ENCODE data around the gene BPIFB3. TPM values are rescaled to one million over a fixed set of nuclear protein-coding genes. Genes with fewer than 3 reads are reported as not detected.

The BPIFB3 gene
- total RNA-seq, 1 donor: not detected

DNA sequence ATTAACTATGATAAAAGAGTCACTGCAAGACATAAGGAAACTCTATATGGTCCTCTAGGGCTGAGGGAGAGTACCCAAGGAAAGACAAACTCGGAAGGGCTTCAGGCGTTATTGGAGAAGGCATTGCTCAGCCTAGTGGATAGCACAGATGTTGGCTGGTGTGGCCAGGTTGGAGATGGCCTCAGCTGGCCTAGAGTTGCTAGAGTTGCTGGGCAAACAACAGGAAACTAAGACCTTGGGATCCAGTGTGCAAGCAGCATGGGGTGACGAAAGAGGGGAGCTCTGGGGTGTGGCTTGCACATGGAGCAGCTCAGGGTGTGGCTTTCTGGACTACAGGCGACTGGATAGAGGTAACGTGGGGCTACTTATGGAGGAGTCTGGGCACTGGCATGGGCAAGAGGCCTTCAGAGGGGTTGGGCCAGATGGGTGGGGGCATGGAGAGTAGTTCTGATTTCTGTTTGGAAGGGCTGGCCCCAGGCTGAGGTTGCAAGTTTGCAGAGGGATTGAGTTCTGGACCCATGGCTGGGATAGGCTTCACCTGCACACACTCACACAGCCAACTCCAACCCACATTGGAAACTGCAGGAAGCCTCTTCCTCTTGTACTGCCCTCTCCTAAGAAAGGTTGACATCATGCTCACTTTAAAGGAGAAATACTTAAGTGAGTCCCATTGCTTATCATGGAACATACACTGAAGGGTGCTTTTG, 27.5 kb upstream of the BPIFB3 start:
- no peak for DNase-seq (ENCODE audit: low read depth)
- no peak overlapping the region for H3K4me3 ChIP-seq (ENCODE audit: low read depth, low read length)
- TF ChIP-seq, protein P1, sequence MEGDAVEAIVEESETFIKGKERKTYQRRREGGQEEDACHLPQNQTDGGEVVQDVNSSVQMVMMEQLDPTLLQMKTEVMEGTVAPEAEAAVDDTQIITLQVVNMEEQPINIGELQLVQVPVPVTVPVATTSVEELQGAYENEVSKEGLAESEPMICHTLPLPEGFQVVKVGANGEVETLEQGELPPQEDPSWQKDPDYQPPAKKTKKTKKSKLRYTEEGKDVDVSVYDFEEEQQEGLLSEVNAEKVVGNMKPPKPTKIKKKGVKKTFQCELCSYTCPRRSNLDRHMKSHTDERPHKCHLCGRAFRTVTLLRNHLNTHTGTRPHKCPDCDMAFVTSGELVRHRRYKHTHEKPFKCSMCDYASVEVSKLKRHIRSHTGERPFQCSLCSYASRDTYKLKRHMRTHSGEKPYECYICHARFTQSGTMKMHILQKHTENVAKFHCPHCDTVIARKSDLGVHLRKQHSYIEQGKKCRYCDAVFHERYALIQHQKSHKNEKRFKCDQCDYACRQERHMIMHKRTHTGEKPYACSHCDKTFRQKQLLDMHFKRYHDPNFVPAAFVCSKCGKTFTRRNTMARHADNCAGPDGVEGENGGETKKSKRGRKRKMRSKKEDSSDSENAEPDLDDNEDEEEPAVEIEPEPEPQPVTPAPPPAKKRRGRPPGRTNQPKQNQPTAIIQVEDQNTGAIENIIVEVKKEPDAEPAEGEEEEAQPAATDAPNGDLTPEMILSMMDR (IDR thresholded peaks at IDR 0.05; ENCODE audit: insufficient read depth, low read length): no peak

DNA sequence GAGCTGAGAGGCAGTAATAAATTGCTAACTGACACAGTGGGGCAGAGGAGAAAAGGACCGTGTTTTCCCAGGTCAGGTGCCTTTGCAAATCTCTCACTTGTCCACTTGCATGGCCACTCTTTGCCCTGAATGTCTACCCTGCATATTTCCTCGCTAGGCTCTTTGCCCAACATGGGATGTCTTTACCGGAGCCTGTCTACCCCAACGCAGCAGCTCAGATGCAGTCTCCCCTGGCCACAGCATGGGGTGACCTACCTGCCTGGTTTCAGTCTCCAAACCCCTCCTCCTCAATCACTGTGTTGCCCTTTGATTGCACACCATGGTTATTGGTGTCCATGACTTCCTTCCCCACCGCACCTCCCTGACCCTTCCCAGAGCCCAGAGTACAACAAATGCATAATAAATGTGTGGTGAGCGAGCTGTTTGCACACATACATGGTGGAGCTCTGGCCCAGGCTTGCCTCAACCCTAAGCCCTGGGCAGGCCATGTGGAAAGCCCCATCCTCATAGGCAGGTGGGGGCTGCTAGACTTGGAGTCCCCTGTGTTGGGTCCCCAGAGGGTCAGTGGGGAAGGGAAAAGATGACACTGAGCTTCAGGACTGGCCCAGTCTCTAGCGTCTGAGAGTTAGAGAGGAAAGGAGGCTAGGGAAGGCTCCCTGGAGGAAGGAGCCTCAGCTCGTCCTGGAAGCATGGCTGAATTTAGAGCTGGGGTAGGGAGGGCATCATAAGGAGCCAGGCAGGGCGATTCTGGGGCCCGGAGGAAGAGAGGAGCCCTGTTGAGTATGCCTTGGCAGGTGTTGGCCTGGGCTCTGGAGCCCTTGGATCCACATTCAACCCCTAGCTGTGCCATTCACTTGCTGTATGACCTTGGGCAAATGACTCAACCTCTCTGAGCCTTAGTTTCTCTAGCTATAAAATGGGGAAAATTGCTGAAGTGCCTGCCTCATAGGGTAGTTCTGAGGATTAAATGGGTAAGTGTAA, 26.6 kb upstream of the BPIFB3 start:
- TF ChIP-seq, protein P1 (IDR thresholded peaks at IDR 0.05; ENCODE audit: insufficient read depth, low read length): no peak
- DNase-seq (ENCODE audit: low read depth): no peak
- H3K4me3 ChIP-seq (ENCODE audit: low read depth, low read length): no peak overlapping the region

DNA sequence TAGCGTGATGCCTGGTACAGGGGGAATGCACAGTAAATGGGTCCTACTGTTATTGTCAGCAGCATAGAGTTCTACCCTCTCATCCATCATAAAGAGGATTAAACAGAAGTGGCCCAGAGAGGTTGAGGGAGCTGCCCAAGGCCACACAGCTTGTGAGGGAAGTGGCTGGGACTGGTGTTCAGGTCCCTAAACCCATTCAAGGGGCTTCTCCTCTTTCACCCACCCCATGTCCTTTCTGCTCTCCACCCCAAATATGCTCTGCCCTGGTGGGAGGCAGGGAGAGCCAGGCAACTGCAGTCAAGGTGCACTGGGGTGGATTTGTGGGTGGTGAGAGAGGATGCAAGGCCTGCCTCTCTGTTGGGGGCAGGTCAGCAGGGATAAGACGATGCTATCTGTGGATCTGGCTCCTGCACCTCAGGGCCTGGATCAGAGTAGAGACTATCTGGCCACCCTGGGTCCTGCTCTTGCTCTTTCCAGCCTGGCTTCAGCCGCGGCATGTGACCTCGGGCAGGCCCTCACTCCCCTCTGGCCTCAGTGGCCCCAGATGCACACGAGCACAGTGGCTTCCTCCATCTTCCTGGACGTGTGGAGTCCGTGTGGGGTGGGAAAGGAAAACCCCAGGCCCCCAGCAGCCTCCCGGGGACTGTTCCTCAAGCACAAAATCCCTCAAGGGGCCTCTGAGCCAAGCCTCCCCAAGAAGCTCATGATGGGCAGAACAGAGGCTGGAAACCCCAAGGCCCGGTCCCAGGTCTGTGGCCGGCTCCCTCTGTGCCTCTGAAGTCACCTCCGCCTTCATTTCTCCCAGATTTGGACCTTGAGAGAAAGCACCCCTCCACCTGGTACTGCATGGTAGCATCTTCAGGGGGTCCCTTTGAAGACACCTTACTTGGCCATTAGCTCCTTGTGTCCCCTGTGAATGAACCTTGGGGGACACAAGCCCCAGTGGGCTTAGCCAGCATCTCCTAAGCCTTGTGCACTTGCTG, 25.6 kb upstream of the BPIFB3 start:
- H3K4me3 ChIP-seq (ENCODE audit: low read depth, low read length): no peak overlapping the region
- no peak for DNase-seq (ENCODE audit: low read depth)
- TF ChIP-seq, protein P1 (IDR thresholded peaks at IDR 0.05; ENCODE audit: insufficient read depth, low read length): no peak

DNA sequence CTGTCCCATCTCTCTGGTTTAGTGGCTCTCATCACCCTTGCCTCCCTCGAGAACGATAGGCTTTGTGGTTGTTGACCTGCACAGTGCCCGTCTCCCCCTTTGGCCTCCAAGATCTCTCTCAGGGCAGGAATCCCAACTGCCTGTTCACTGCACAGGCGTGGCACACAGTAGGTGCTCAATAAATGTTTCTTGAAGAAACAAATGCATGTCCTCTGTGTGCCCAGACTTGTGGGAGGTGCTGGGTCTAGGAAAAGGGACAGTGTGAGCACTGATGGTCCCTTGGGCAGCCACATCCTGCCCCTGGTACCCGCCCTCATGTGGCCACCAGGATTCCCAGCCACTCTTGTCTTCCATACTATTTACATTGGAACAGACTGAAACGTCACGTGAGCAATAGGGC, 24.8 kb upstream of the BPIFB3 start:
- DNase-seq (ENCODE audit: low read depth): no peak
- TF ChIP-seq, protein P1 (IDR thresholded peaks at IDR 0.05; ENCODE audit: insufficient read depth, low read length): no peak
- no peak overlapping the region for H3K4me3 ChIP-seq (ENCODE audit: low read depth, low read length)

DNA sequence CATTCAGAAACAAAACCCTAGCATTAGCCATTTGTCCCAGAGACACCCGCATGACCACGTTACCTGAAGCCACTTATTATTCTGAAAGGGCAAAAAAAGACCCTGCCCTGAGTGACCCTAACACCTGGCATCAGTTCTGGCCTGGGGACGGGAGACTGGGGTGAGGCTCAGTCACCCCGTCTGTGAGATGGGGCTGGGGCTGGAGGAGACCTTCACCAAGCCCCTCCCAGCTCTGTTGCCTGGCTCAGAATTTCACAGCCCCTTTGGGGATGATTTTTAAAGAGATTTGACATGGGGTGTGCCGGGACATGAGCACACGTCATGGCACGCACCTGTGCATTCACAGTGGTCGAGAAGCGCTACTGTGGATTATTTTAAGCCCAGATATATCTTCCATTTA, 23.6 kb upstream of the BPIFB3 start:
- no peak for DNase-seq (ENCODE audit: low read depth)
- TF ChIP-seq, protein P1 (IDR thresholded peaks at IDR 0.05; ENCODE audit: insufficient read depth, low read length): no peak

DNA sequence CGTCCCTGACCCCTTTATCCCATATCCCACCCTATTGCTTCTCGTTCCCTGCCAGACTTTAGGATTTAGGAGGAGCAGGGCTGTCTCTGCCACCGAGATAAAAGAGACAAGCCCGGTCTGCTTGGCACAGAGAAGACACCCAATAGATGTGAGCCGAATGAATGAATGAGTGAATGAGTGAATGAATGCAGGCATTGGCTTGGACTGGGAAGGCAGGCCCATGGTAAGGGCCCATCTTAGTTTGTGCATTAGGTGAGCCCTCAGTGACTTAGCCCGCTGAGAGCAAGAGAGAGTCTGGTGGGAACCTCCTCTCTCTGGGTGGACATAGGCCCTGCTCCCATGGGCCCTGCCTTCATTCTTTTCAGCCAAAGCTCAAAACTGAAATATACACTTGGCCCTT, 23.1 kb upstream of the BPIFB3 start:
- no peak overlapping the region for H3K4me3 ChIP-seq (ENCODE audit: low read depth, low read length)
- TF ChIP-seq, protein P1 (IDR thresholded peaks at IDR 0.05; ENCODE audit: insufficient read depth, low read length): no peak
- DNase-seq (ENCODE audit: low read depth): no peak

More for the DNA sequence above, 23.6 kb upstream of the BPIFB3 start:
- no peak overlapping the region for H3K4me3 ChIP-seq (ENCODE audit: low read depth, low read length)

Data from fibroblast of the aortic adventitia (primary cell).